OCI-LY1 (cell line): ENCODE data around the gene ZEB1.

Experiments used
- CTCF ChIP-seq: fragments of 200-600 bp; sonication (generic), shearing (Covaris generic); IDR thresholded peaks from 2 replicates; pipeline ENCODE4 v1.5.1; 2017; ENCODE audit warnings: mild to moderate bottlenecking, antibody characterized with exemption, low read length, moderate library complexity, mixed read lengths
- EZH2 ChIP-seq: fragments of 200-600 bp; sonication (generic), shearing (Covaris generic); IDR thresholded peaks from 2 replicates; pipeline ENCODE4 v1.8.0; 2017; ENCODE audit warnings: borderline replicate concordance, mixed run types, mild to moderate bottlenecking, antibody characterized with exemption, low read length, moderate library complexity, mixed read lengths

GRCh38 chr10:31368724-31369123 is 49.7 kb downstream of the ZEB1 start:
- TF ChIP-seq CTCF (no peak), EZH2 (no peak)
